T-helper 2 cell treated with Interferon-gamma antibody and Interleukin-4, amounts not matched to agents 5 μg/mL and 100 μg/mL, for 36 hours (primary cell): ENCODE results near the gene PPP1R13L.

Experiments used
- DNase-seq: peaks from one replicate; pipeline ENCODE4 v3.0.0; 2021; ENCODE audit warnings: low spot score
- H3K27ac Mint-ChIP-seq: one replicate; pipeline ENCODE4 v1.8.0; 2021; ENCODE audit warnings: mild to moderate bottlenecking, mixed read lengths
- H3K27me3 Mint-ChIP-seq: one replicate; pipeline ENCODE4 v1.8.0; 2021; ENCODE audit warnings: low read depth, mixed read lengths
- H3K36me3 Mint-ChIP-seq: one replicate; pipeline ENCODE4 v1.8.0; 2021; ENCODE audit warnings: low read depth, mixed read lengths
- H3K4me1 Mint-ChIP-seq: one replicate; pipeline ENCODE4 v1.8.0; 2021; ENCODE audit warnings: low read depth, mixed read lengths
- H3K4me3 Mint-ChIP-seq: one replicate; pipeline ENCODE4 v1.8.0; 2022; ENCODE audit warnings: mild to moderate bottlenecking, moderate library complexity, mixed read lengths
- H3K9me3 Mint-ChIP-seq: one replicate; pipeline ENCODE4 v1.8.0; 2021; ENCODE audit warnings: mixed read lengths

Gene PPP1R13L

GRCh38 chr19:45357445-45357783, 47.5 kb downstream of the PPP1R13L start:
- H3K9me3 Mint-ChIP-seq = no peaks in the 10 kb centered on the region
- H3K36me3 Mint-ChIP-seq = peaks cover 27% of the 10 kb centered on the region
- no peaks in the 10 kb centered on the region for H3K4me1 Mint-ChIP-seq
- no peak overlapping the region for H3K27ac Mint-ChIP-seq
- no peak overlapping the region for H3K4me3 Mint-ChIP-seq
- H3K27me3 Mint-ChIP-seq = no peaks in the 10 kb centered on the region
- no peak for DNase-seq

DNA sequence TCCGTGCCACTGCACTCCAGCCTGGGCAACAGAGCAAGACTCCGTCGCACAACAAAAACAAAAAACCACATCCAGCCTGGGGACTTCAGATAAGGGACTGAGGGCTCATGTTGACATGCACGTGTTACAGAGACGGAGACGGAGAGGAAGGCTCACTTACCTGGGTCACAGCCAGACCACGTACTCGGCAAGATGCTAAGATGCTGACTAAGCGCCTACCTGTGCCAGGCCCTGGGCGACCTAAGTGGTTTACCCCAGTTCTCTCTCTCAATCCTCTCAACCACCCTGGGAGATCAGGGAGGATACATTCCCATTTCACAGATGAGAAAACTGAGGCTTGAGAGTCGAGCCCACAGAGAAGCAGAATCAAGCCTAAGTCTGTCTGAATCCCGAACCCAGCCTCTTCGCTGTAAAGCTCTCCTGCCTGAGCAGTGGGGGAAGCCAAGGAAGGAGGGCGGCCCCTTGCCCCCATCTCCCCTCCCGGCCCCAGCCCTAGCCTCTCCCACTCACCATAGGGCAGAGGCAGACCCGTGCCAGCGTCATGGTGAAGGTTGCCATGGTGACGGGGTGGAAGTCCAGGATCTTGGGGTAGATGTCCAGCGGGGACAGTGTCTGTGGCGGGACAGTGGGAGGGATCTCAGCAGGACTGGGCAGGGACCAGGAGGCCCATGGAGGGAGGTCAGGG, 48.0 kb downstream of the PPP1R13L start:
- DNase-seq = no peak
- H3K27me3 Mint-ChIP-seq = no peaks in the 10 kb centered on the region
- H3K27ac Mint-ChIP-seq = no peak overlapping the region
- H3K36me3 Mint-ChIP-seq = peaks cover 24% of the 10 kb centered on the region
- H3K9me3 Mint-ChIP-seq = no peaks in the 10 kb centered on the region
- H3K4me1 Mint-ChIP-seq = no peaks in the 10 kb centered on the region
- no peak overlapping the region for H3K4me3 Mint-ChIP-seq

GRCh38 chr19:45355910-45356309, 49.0 kb downstream of the PPP1R13L start:
- H3K9me3 Mint-ChIP-seq = no peaks in the 10 kb centered on the region
- H3K27me3 Mint-ChIP-seq = no peaks in the 10 kb centered on the region
- no peaks in the 10 kb centered on the region for H3K4me1 Mint-ChIP-seq
- no peak overlapping the region for H3K27ac Mint-ChIP-seq
- peaks cover 23% of the 10 kb centered on the region for H3K36me3 Mint-ChIP-seq
- no peak for DNase-seq
- H3K4me3 Mint-ChIP-seq = no peak overlapping the region

GRCh38 chr19:45355402-45355801, 49.5 kb downstream of the PPP1R13L start:
- H3K4me1 Mint-ChIP-seq = no peaks in the 10 kb centered on the region

GRCh38 chr19:45354241-45354842, 50.5 kb downstream of the PPP1R13L start:
- Mint-ChIP-seq H3K36me3 (peaks cover 26% of the 10 kb centered on the region), H3K27ac (no peak overlapping the region), H3K9me3 (no peaks in the 10 kb centered on the region), H3K4me3 (no peak overlapping the region), H3K27me3 (no peaks in the 10 kb centered on the region), H3K4me1 (no peaks in the 10 kb centered on the region)
- no peak for DNase-seq

More at GRCh38 chr19:45355402-45355801, 49.5 kb downstream of the PPP1R13L start:
- Mint-ChIP-seq H3K9me3 (no peaks in the 10 kb centered on the region), H3K4me3 (no peak overlapping the region), H3K36me3 (peaks cover 26% of the 10 kb centered on the region), H3K27me3 (no peaks in the 10 kb centered on the region), H3K27ac (no peak overlapping the region)
- no peak for DNase-seq

GRCh38 chr19:45352914-45353796, 51.7 kb downstream of the PPP1R13L start:
- Mint-ChIP-seq H3K36me3 (peaks cover 24% of the 10 kb centered on the region), H3K27ac (no peak overlapping the region), H3K9me3 (no peaks in the 10 kb centered on the region), H3K27me3 (no peaks in the 10 kb centered on the region), H3K4me3 (no peak overlapping the region), H3K4me1 (no peaks in the 10 kb centered on the region)
- no peak for DNase-seq

DNA sequence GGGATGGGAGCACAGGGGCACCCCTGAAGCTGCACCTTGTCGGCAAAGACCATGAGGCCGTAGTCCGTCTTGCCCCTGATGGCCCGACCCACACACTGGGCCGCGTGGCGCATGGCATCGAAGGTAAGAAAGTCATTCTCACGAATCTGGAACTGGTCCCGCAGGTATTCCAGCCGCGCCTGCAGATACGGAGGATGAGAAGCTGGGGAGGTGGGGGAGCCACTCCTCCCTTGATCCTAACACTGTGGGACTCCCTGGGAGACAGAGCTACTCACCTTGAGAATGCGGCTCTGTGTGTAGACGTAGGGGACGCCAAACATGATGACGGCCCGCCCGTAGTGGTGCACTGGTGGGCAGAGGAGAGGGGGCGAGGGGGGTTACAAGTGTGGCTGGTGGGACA, 52.4 kb downstream of the PPP1R13L start:
- Mint-ChIP-seq H3K27me3 (no peaks in the 10 kb centered on the region), H3K4me1 (no peaks in the 10 kb centered on the region), H3K4me3 (no peak overlapping the region), H3K27ac (no peak overlapping the region), H3K36me3 (peaks cover 19% of the 10 kb centered on the region), H3K9me3 (no peaks in the 10 kb centered on the region)
- DNase-seq = no peak

GRCh38 chr19:45352062-45352461, 52.8 kb downstream of the PPP1R13L start:
- Mint-ChIP-seq H3K4me3 (no peak overlapping the region), H3K9me3 (no peaks in the 10 kb centered on the region), H3K36me3 (peaks cover 19% of the 10 kb centered on the region), H3K27me3 (no peaks in the 10 kb centered on the region), H3K27ac (no peak overlapping the region), H3K4me1 (no peaks in the 10 kb centered on the region)
- DNase-seq = no peak

DNA sequence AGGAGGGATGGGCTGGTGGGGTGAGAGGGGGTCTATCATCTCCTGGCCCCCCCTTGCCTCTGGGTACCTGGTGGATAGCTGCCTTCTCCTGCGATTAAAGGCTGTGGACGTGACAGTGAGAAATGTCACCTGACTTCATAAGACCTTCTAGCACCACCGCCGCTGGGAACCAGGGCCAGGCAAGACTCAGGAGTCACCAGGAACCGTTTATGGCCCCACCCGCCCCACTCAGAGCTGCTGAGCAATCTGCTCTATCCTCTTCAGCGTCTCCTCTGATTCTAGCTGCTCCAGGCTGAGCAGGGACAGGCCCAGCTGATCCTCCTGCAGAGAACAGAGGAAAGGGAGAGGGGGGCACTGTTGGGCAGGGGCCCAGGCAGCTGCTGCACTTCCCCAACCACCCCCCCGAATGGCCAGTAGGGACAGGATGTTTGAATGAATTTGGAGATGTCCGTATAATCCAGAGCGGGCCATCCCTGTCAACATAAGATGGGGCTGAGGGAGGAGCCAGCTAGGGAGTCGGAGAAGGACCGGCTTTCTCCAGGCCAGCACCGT, 53.4 kb downstream of the PPP1R13L start:
- no peaks in the 10 kb centered on the region for H3K4me1 Mint-ChIP-seq
- H3K36me3 Mint-ChIP-seq = peaks cover 17% of the 10 kb centered on the region
- H3K27ac Mint-ChIP-seq = no peak overlapping the region
- DNase-seq = no peak
- H3K4me3 Mint-ChIP-seq = no peak overlapping the region
- H3K9me3 Mint-ChIP-seq = no peaks in the 10 kb centered on the region
- no peaks in the 10 kb centered on the region for H3K27me3 Mint-ChIP-seq

DNA sequence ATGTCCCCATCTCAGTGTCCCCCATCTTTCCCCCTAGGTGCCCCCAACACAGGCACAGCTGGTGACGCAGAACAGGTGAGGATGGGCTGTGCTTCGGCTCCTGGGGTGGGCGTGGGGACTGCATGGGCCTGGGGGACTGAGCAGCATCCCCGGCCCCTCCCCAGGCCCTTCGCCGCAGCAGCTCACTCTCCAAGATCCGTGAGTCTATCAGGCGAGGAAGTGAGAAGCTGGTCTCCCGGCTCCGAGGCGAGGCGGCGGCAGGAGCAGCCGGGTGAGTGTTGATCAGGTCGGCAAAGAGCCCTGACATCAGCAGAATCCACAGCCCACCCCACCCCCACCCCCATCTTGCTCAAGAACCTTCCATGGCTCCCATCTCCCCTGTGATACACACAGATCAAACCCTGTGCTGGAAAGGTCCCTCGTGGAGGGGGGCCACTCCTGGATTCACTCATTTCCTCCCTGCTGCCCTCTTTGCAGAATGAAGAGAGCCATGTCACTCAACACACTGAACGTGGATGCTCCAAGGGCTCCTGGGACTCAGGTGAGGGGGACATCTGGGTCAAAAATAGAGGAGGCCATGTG, 54.3 kb downstream of the PPP1R13L start:
- H3K9me3 Mint-ChIP-seq = no peaks in the 10 kb centered on the region
- no peaks in the 10 kb centered on the region for H3K4me1 Mint-ChIP-seq
- H3K36me3 Mint-ChIP-seq = peaks cover 12% of the 10 kb centered on the region
- H3K4me3 Mint-ChIP-seq = no peak overlapping the region
- no peaks in the 10 kb centered on the region for H3K27me3 Mint-ChIP-seq
- DNase-seq = no peak
- no peak overlapping the region for H3K27ac Mint-ChIP-seq

DNA sequence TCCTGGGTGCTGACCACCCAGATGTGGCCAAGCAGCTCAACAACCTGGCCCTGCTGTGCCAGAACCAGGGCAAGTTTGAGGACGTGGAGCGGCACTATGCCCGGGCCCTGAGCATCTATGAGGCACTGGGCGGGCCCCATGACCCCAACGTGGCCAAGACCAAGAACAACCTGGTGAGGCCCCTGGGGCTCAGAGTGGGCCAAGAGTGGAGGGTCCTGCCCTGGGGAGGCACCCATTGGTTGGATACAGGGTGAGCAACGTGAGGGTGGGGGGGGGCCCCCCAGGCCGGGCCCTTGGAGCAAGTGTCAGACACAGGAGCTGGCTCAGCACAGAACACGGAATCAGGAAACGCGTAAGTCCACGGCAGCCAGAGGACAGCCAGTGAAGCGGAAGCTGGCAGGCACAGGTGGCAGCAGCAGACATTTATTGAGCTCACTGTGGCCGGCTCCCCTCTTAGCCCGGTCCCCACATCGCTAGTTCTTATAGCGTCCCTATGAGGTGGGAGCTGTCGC, 55.4 kb downstream of the PPP1R13L start:
- Mint-ChIP-seq H3K4me1 (no peaks in the 10 kb centered on the region), H3K36me3 (peaks cover 8% of the 10 kb centered on the region), H3K27ac (no peak overlapping the region), H3K4me3 (no peak overlapping the region), H3K9me3 (no peaks in the 10 kb centered on the region), H3K27me3 (no peaks in the 10 kb centered on the region)
- no peak for DNase-seq

- H3K9me3 Mint-ChIP-seq = no peaks in the 10 kb centered on the region
- DNase-seq = no peak
- peaks cover 8% of the 10 kb centered on the region for H3K36me3 Mint-ChIP-seq
- H3K4me3 Mint-ChIP-seq = no peak overlapping the region
- peaks cover 2% of the 10 kb centered on the region for H3K27me3 Mint-ChIP-seq
- H3K4me1 Mint-ChIP-seq = no peaks in the 10 kb centered on the region
- no peak overlapping the region for H3K27ac Mint-ChIP-seq
Measured at GRCh38 chr19:45349126-45349415, 55.8 kb downstream of the PPP1R13L start.

- Mint-ChIP-seq H3K4me1 (no peaks in the 10 kb centered on the region), H3K4me3 (no peak overlapping the region), H3K27me3 (peaks cover 2% of the 10 kb centered on the region), H3K9me3 (no peaks in the 10 kb centered on the region), H3K27ac (no peak overlapping the region), H3K36me3 (peaks cover 6% of the 10 kb centered on the region)
- no peak for DNase-seq
Measured at GRCh38 chr19:45348367-45349125, 56.3 kb downstream of the PPP1R13L start.
